Endodermal cell (in vitro differentiated cells): Measurements from ENCODE around the gene MIGA1. TPM values are rescaled to one million over a fixed set of nuclear protein-coding genes. Genes with fewer than 3 reads are reported as not detected.

Source experiments
- DNase-seq: peaks from one replicate; pipeline ENCODE4 v3.0.0-alpha.2; 2017
- H3K27ac ChIP-seq: 2 replicates; pipeline ENCODE4 v1.5.1; 2013; ENCODE audit warnings: mild to moderate bottlenecking, low read depth, low read length, moderate library complexity
- H3K27me3 ChIP-seq: 2 replicates; pipeline ENCODE4 v1.6.1; 2013; ENCODE audit warnings: mild to moderate bottlenecking, low read length, moderate library complexity; ENCODE audit not compliant: insufficient read depth, control insufficient read depth, poor library complexity, severe bottlenecking
- H3K36me3 ChIP-seq: 2 replicates; pipeline ENCODE4 v1.7.0; 2013; ENCODE audit warnings: mild to moderate bottlenecking, low read length, moderate library complexity; ENCODE audit not compliant: control insufficient read depth, insufficient read depth
- H3K4me1 ChIP-seq: one replicate; pipeline ENCODE4 v1.7.0; 2013; ENCODE audit warnings: low read length; ENCODE audit not compliant: control insufficient read depth, insufficient read depth
- H3K4me3 ChIP-seq: 2 replicates; pipeline ENCODE4 v1.5.1; 2013; ENCODE audit warnings: mild to moderate bottlenecking, low read length, moderate library complexity
- H3K9ac ChIP-seq: 2 replicates; pipeline ENCODE4 v1.6.1; 2013; ENCODE audit warnings: mild to moderate bottlenecking, low read length, moderate library complexity; ENCODE audit not compliant: poor library complexity, severe bottlenecking; ENCODE audit errors: extremely low read depth
- H3K9me3 ChIP-seq: 2 replicates; pipeline ENCODE4 v1.6.1; 2013; ENCODE audit warnings: mild to moderate bottlenecking, low read length, moderate library complexity; ENCODE audit not compliant: control insufficient read depth
- H3K27ac Mint-ChIP-seq: 2 replicates; pipeline ENCODE4 v1.8.0; 2020; ENCODE audit warnings: mixed read lengths
- H3K27me3 Mint-ChIP-seq: 2 replicates; pipeline ENCODE4 v1.8.0; 2021; ENCODE audit warnings: mild to moderate bottlenecking, mixed read lengths; ENCODE audit not compliant: insufficient read depth
- H3K36me3 Mint-ChIP-seq: 2 replicates; pipeline ENCODE4 v1.8.0; 2020; ENCODE audit warnings: low read depth, mixed read lengths
- H3K4me1 Mint-ChIP-seq: 2 replicates; pipeline ENCODE4 v1.8.0; 2020; ENCODE audit warnings: mixed read lengths
- H3K4me3 Mint-ChIP-seq: 2 replicates; pipeline ENCODE4 v1.8.0; 2020; ENCODE audit warnings: mild to moderate bottlenecking, moderate library complexity, mixed read lengths
- H3K9me3 Mint-ChIP-seq: 2 replicates; pipeline ENCODE4 v1.8.0; 2020; ENCODE audit warnings: mild to moderate bottlenecking, mixed read lengths
- CTCF ChIP-seq: fragments of 200-600 bp; sonication (generic); conservative IDR thresholded peaks from 2 replicates; pipeline ENCODE4 v1.5.0; 2021; ENCODE audit warnings: antibody characterized with exemption, mild to moderate bottlenecking
- WGBS, 2 experiments: methylation state at CpG; one replicate each; pipeline versions ENCODE4 v1.1.5 to v1.1.7; 2013; ENCODE audit warnings: missing lambda C conversion rate in 2 of 2, mixed read lengths in 1 of 2; ENCODE audit not compliant: insufficient coverage in 1 of 2, insufficient read length in 1 of 2; 5-methylcytosine and 5-hydroxymethylcytosine counted together
- total RNA-seq, 2 donors: library from RNA; stranded (reverse); fragmentation: NEBNext Ultra II Directional in 1 of 2; extraction: Animal tissue kit (Norgen Biotek cat#: 25700) in 1 of 2; gene quantifications; 2 replicates in 1 of 2; 3 replicates in 1 of 2; pipeline ENCODE4 v1.2.1, GENCODE V29; 2021

MIGA1 gene
- total RNA-seq, 2 donors from 2014 or later: 7.3 to 9.5 TPM

DNA sequence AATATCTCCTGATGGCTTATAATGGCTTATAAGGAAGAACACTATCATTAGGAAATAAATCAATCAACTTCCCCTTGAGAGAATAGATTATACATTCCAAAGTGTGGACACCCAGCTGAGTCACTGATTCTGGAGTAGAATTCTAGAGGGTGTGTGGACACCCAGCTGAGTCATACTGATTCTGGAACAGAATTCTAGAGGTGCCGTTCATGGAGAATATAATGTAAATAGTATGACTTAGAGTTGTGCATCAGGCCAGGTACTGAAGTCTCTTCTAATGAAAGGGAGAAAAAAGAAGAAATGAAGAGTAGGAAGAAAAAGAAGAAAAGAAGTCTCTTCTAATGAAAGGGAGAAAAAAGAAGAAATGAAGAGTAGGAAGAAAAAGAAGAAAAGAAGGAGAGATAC lies 17.4 kb upstream of the MIGA1 start:
- peaks cover 8% of the 10 kb centered on the region for H3K4me1 Mint-ChIP-seq
- no peak overlapping the region for H3K4me3 Mint-ChIP-seq
- H3K9me3 ChIP-seq: no peaks in the 10 kb centered on the region
- TF ChIP-seq CTCF: no peak
- no peaks in the 10 kb centered on the region for H3K36me3 ChIP-seq
- H3K27me3 ChIP-seq: no peaks in the 10 kb centered on the region
- WGBS, 2 experiments: 90% methylated on average over 1 of the region's 1 CpG
- no peak overlapping the region for H3K9ac ChIP-seq
- H3K4me1 ChIP-seq: no peaks in the 10 kb centered on the region
- no peaks in the 10 kb centered on the region for H3K27me3 Mint-ChIP-seq
- no peak overlapping the region for H3K27ac ChIP-seq
- no peak for DNase-seq
- H3K27ac Mint-ChIP-seq: no peak overlapping the region
- H3K4me3 ChIP-seq: no peak overlapping the region
- no peaks in the 10 kb centered on the region for H3K9me3 Mint-ChIP-seq
- no peaks in the 10 kb centered on the region for H3K36me3 Mint-ChIP-seq

DNA sequence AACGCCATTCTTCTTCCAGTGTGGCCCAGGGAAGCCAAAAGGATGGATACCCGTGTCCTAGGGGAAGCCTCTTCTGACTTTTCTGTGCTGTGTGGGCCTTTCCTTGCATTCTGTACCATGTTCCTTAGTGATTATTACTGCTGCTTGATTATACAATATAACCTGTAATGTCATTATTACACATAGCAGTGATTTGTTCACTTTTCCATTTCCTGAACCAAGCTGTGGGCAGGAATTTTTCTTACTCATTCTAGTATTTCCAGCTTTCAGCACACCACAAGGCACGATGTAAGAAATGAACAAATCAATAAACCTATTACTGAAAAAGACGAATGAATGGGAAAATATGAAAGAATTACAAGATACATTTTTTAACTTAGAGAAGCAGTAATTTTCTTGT lies 11.4 kb upstream of the MIGA1 start:
- no peaks in the 10 kb centered on the region for H3K9me3 Mint-ChIP-seq
- 96% methylated on average over 4 of the region's 4 CpGs; no CpG with 5 or more reads in 1 of the 2 experiments for WGBS, 2 experiments
- H3K27ac Mint-ChIP-seq: no peak overlapping the region
- no peak for TF ChIP-seq CTCF
- no peak for DNase-seq
- Histone ChIP-seq H3K9me3 (no peaks in the 10 kb centered on the region), H3K27me3 (no peaks in the 10 kb centered on the region), H3K4me3 (no peak overlapping the region), H3K4me1 (no peaks in the 10 kb centered on the region), H3K27ac (no peak overlapping the region), H3K9ac (no peak overlapping the region), H3K36me3 (no peaks in the 10 kb centered on the region)
- H3K27me3 Mint-ChIP-seq: no peaks in the 10 kb centered on the region
- no peaks in the 10 kb centered on the region for H3K4me1 Mint-ChIP-seq
- H3K36me3 Mint-ChIP-seq: no peaks in the 10 kb centered on the region
- H3K4me3 Mint-ChIP-seq: no peak overlapping the region

DNA sequence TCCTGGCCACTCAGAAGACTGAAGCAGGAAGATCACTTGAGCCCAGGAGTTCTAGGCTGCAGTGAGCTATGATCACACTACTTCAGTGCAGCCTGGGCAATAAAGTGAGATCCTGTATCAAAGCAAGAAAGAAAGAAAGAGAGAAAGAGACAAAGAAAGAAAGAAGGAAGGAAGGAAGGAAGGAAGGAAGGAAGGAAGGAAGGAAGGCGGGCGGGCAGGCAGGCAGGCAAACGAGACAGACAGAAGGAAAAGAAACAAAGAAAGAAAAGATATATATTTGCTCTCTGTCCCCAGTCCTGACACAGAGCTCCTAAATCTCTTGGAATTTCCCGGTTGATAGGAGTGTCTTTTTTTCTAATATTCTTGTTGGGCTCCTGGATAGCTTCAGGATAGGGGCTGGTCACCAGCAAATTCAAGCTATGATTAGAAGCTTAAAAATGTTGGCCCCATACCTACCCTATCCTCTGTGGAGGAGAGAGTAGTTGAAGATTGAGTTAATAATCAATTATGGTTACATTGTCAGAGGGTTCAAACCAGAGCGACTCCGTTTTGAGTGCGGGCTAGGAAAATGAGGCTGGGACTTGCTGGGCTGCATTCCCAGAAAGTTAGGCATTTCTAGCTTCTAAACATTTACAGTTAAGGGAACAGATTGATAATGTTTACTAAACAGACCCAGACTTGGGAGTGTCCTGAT lies 3.3 kb upstream of the MIGA1 start:
- no peaks in the 10 kb centered on the region for H3K9me3 ChIP-seq
- no peaks in the 10 kb centered on the region for H3K4me1 ChIP-seq
- Mint-ChIP-seq H3K9me3 (no peaks in the 10 kb centered on the region), H3K27me3 (no peaks in the 10 kb centered on the region), H3K36me3 (no peaks in the 10 kb centered on the region), H3K27ac (no peak overlapping the region), H3K4me3 (no peak overlapping the region), H3K4me1 (peaks cover 8% of the 10 kb centered on the region)
- H3K27ac ChIP-seq: no peak overlapping the region
- no peak for TF ChIP-seq CTCF
- H3K4me3 ChIP-seq: no peak overlapping the region
- 97 to 100% methylated on average over 4 to 7 of the region's 7 CpGs for WGBS, 2 experiments
- H3K9ac ChIP-seq: no peak overlapping the region
- no peaks in the 10 kb centered on the region for H3K36me3 ChIP-seq
- no peaks in the 10 kb centered on the region for H3K27me3 ChIP-seq
- DNase-seq: no peak
